Omental fat pad (tissue), 4 donors: Measurements from ENCODE around the gene PHF24. TPM values are rescaled to one million over a fixed set of nuclear protein-coding genes. Genes with fewer than 3 reads are reported as not detected.

ENCODE experiments used
- ATAC-seq: fragments of 150-250 bp; one replicate; pipeline ENCODE4 v1.9.1; 2016; ENCODE audit warnings: mild to moderate bottlenecking, moderate library complexity; ENCODE audit not compliant: low FRiP score
- DNase-seq: peaks from one replicate; pipeline ENCODE4 v3.0.0-alpha.2; 2019; ENCODE audit warnings: low spot score
- total RNA-seq, 4 donors: library from RNA; depleted of rRNA; stranded (reverse); fragments of >200 nt; gene quantifications; one replicate each; pipeline ENCODE4 v1.1.0, GENCODE V29; 2016
- TF ChIP-seq, protein P1 (sequence below), 3 donors: fragments of 450-650 bp; IDR thresholded peaks; one replicate each; pipeline ENCODE4 v1.5.1; 2016 to 2017; ENCODE audit warnings: antibody characterized with exemption in 3 of 3, mild to moderate bottlenecking in 3 of 3, moderate library complexity in 2 of 3

Gene PHF24
- total RNA-seq, 4 donors from 2014 or later: 0.28 to 0.95 (median 0.84) TPM; not detected in 1

GRCh38 chr9:34971146-34971811, 13.2 kb downstream of the PHF24 start:
- DNase-seq: no peak
- no peak for ATAC-seq
- TF ChIP-seq, protein P1, sequence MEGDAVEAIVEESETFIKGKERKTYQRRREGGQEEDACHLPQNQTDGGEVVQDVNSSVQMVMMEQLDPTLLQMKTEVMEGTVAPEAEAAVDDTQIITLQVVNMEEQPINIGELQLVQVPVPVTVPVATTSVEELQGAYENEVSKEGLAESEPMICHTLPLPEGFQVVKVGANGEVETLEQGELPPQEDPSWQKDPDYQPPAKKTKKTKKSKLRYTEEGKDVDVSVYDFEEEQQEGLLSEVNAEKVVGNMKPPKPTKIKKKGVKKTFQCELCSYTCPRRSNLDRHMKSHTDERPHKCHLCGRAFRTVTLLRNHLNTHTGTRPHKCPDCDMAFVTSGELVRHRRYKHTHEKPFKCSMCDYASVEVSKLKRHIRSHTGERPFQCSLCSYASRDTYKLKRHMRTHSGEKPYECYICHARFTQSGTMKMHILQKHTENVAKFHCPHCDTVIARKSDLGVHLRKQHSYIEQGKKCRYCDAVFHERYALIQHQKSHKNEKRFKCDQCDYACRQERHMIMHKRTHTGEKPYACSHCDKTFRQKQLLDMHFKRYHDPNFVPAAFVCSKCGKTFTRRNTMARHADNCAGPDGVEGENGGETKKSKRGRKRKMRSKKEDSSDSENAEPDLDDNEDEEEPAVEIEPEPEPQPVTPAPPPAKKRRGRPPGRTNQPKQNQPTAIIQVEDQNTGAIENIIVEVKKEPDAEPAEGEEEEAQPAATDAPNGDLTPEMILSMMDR (IDR thresholded peaks at IDR 0.05): no peak

DNA sequence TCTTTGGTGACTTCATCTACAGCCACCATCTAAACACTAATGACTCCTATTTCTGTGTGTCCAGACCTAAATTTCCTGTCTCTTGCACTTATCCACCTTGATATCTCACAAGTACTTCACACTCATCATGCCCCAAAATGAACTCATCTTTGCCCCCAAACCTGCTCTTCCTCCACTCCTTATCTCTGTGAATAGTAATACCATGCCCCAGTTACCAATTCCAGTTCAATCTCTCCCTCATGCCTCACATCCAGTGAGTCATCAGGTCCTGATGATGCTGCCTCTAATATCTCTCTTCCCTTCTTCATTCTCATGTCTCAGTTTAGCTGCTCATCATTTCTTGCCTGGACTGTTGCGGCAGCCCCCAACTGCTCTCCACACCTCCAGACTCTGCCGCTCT, 16.6 kb downstream of the PHF24 start:
- ATAC-seq: no peak
- TF ChIP-seq, protein P1 (IDR thresholded peaks at IDR 0.05): no peak
- no peak for DNase-seq

- ATAC-seq: no peak
- TF ChIP-seq, protein P1 (IDR thresholded peaks at IDR 0.05): no peak
- DNase-seq: no peak
Measured at GRCh38 chr9:34976441-34976840, 18.4 kb downstream of the PHF24 start.

- TF ChIP-seq, protein P1 (IDR thresholded peaks at IDR 0.05): no peak
- DNase-seq (no peak), ATAC-seq (no peak)
Measured at GRCh38 chr9:34976992-34977391, 18.9 kb downstream of the PHF24 start.

DNA sequence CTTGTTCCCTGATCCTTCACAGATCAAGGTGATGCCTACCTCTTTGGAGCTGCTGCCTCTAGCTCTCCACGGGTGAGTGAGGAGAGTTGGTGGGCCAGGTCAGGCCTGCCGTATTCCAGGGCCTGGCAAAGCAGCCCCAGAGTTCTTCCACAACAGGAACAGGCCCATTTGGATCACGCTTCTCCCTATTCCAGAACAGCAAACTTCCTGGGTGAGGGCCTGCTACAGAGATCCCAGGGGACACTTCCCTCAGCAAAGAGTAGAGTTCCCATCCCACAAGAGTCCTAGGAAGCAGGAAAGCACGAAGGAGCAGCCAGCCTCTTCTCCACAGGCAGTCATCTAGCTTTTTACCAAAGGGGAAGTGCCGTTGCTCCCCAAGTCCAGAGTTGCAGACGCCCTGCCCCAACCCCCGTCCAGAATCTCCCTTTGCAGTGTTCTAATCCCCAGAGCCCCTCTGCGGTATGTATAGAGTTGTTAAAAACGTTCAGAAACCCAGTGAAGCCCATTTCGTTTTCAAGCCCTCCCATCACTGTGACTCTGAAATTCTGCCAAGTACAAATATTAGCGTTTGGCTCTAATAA, 22.2 kb downstream of the PHF24 start:
- no peak for ATAC-seq
- TF ChIP-seq, protein P1 (IDR thresholded peaks at IDR 0.05): no peak
- DNase-seq: no peak

- DNase-seq (no peak), ATAC-seq (no peak)
- TF ChIP-seq, protein P1 (IDR thresholded peaks at IDR 0.05): no peak
Measured at GRCh38 chr9:34982361-34982760, 24.3 kb downstream of the PHF24 start.

DNA sequence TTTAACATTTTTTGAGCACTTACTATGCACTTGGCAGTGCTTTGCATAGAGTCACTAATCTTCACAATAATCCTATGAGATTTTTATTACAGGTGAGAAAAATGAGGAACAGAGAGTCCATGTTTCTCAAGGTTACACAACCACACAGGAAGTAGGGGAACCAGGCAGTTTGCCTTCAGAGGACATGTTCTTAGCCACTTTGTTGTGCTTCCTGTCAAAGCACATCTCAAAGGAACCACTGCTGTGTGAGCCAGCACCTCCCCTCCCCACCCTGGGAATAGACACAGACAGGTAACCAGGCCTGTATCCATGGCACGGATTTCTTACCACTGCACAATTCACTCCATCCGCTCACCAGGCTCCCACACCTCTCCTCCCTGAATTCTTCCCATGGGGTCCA, 25.1 kb downstream of the PHF24 start:
- DNase-seq (no peak), ATAC-seq (no peak)
- TF ChIP-seq, protein P1 (IDR thresholded peaks at IDR 0.05): no peak
